IPS DF 6.9 (cell line): ENCODE results near the gene GNAQ.

Experiments
- DNase-seq: peaks from one replicate; pipeline ENCODE4 v3.0.0-alpha.2; 2013; ENCODE audit warnings: low read depth, low spot score
- H3K27ac ChIP-seq: one replicate; pipeline ENCODE4 v1.5.1; 2013; ENCODE audit warnings: low read length, control low read depth
- H3K27me3 ChIP-seq: 2 replicates; pipeline ENCODE4 v1.6.1; 2013; ENCODE audit warnings: mild to moderate bottlenecking, low read length; ENCODE audit not compliant: control insufficient read depth, insufficient read depth
- H3K36me3 ChIP-seq: 2 replicates; pipeline ENCODE4 v1.6.1; 2013; ENCODE audit warnings: low read length; ENCODE audit not compliant: control insufficient read depth, insufficient read depth
- H3K4me1 ChIP-seq: 2 replicates; pipeline ENCODE4 v1.6.1; 2013; ENCODE audit warnings: low read length; ENCODE audit not compliant: control insufficient read depth, insufficient read depth
- H3K4me3 ChIP-seq: 2 replicates; pipeline ENCODE4 v1.5.1; 2013; ENCODE audit warnings: mild to moderate bottlenecking, low read length
- H3K9me3 ChIP-seq: 2 replicates; pipeline ENCODE4 v1.6.1; 2013; ENCODE audit warnings: low read length, inconsistent platforms; ENCODE audit not compliant: control insufficient read depth, insufficient read depth
- WGBS: extraction: QIAGEN DNeasy Blood & Tissue Kit; methylation state at CpG from one replicate; pipeline ENCODE4 v1.1.7; 2013; ENCODE audit warnings: mixed read lengths, missing lambda C conversion rate; ENCODE audit not compliant: insufficient read length, insufficient coverage; 5-methylcytosine and 5-hydroxymethylcytosine counted together

Gene GNAQ

GRCh38 chr9:77800924-77801551 lies 230.6 kb downstream of the GNAQ start:
- Histone ChIP-seq H3K36me3 (no peaks in the 10 kb centered on the region), H3K9me3 (no peaks in the 10 kb centered on the region), H3K27ac (no peak overlapping the region), H3K27me3 (no peaks in the 10 kb centered on the region), H3K4me1 (no peaks in the 10 kb centered on the region), H3K4me3 (no peak overlapping the region)
- no peak for DNase-seq
- no CpG with 5 or more reads among the region's 3 CpGs for WGBS

GRCh38 chr9:77798140-77798539 lies 233.5 kb downstream of the GNAQ start:
- no peak for DNase-seq
- no peak overlapping the region for H3K4me3 ChIP-seq
- no peaks in the 10 kb centered on the region for H3K27me3 ChIP-seq
- H3K36me3 ChIP-seq = no peaks in the 10 kb centered on the region
- H3K27ac ChIP-seq = no peak overlapping the region
- no peaks in the 10 kb centered on the region for H3K9me3 ChIP-seq
- no peaks in the 10 kb centered on the region for H3K4me1 ChIP-seq
- no CpG with 5 or more reads among the region's 1 CpG for WGBS

GRCh38 chr9:77794985-77795384 lies 236.6 kb downstream of the GNAQ start:
- Histone ChIP-seq H3K27ac (no peak overlapping the region), H3K4me1 (0 out of 2 replicates have a peak, but pooled peaks cover 1% of the 10 kb centered on the region), H3K9me3 (no peaks in the 10 kb centered on the region), H3K27me3 (no peaks in the 10 kb centered on the region), H3K36me3 (no peaks in the 10 kb centered on the region), H3K4me3 (no peak overlapping the region)
- DNase-seq = no peak
- WGBS = no CpG with 5 or more reads among the region's 3 CpGs

- no CpG with 5 or more reads among the region's 2 CpGs for WGBS
- no peaks in the 10 kb centered on the region for H3K9me3 ChIP-seq
- no peak overlapping the region for H3K27ac ChIP-seq
- H3K4me1 ChIP-seq = 0 out of 2 replicates have a peak, but pooled peaks cover 1% of the 10 kb centered on the region
- H3K27me3 ChIP-seq = no peaks in the 10 kb centered on the region
- H3K36me3 ChIP-seq = no peaks in the 10 kb centered on the region
- H3K4me3 ChIP-seq = no peak overlapping the region
- no peak for DNase-seq
These were observed 237.8 kb downstream of the GNAQ start for GRCh38 chr9:77793849-77794248.

DNA sequence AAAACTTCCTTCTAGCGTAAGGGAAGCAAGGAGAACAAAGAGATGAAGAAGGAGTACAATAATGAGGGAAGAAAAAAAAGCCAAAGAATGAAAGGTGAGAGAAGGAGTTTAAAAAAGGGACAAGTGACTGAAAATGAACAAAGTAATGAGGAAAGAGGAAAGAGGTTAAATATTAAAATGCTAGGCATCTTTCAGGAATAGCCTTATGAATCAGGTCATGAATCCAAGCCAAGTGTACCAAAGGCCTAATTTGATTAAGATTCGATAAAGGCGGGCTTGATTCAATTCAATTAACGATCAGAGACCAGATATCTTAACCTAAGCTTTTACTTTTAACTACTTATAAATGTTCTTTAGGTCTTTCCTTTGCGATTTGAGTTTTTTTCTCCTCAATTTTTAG lies 241.7 kb downstream of the GNAQ start:
- no peaks in the 10 kb centered on the region for H3K27me3 ChIP-seq
- 0 out of 2 replicates have a peak, but pooled peaks cover 1% of the 10 kb centered on the region for H3K4me1 ChIP-seq
- no peaks in the 10 kb centered on the region for H3K9me3 ChIP-seq
- H3K27ac ChIP-seq = no peak overlapping the region
- no peak overlapping the region for H3K4me3 ChIP-seq
- no peak for DNase-seq
- H3K36me3 ChIP-seq = no peaks in the 10 kb centered on the region
- no CpG with 5 or more reads among the region's 5 CpGs for WGBS

- Histone ChIP-seq H3K4me3 (no peak overlapping the region), H3K4me1 (no peaks in the 10 kb centered on the region), H3K9me3 (no peaks in the 10 kb centered on the region), H3K27me3 (no peaks in the 10 kb centered on the region), H3K36me3 (no peaks in the 10 kb centered on the region), H3K27ac (no peak overlapping the region)
- no CpG with 5 or more reads among the region's 2 CpGs for WGBS
- DNase-seq = no peak
These were observed 246.3 kb downstream of the GNAQ start for GRCh38 chr9:77785341-77785740.

GRCh38 chr9:77783518-77783917 lies 248.1 kb downstream of the GNAQ start:
- Histone ChIP-seq H3K27ac (no peak overlapping the region), H3K4me1 (no peaks in the 10 kb centered on the region), H3K36me3 (no peaks in the 10 kb centered on the region), H3K27me3 (no peaks in the 10 kb centered on the region), H3K4me3 (no peak overlapping the region), H3K9me3 (no peaks in the 10 kb centered on the region)
- WGBS = no CpG with 5 or more reads among the region's 3 CpGs
- no peak for DNase-seq

GRCh38 chr9:77779010-77779409 lies 252.6 kb downstream of the GNAQ start:
- Histone ChIP-seq H3K36me3 (no peaks in the 10 kb centered on the region), H3K4me1 (no peaks in the 10 kb centered on the region), H3K4me3 (no peak overlapping the region), H3K9me3 (no peaks in the 10 kb centered on the region), H3K27ac (no peak overlapping the region), H3K27me3 (no peaks in the 10 kb centered on the region)
- no peak for DNase-seq
- WGBS = no CpG with 5 or more reads among the region's 2 CpGs

DNA sequence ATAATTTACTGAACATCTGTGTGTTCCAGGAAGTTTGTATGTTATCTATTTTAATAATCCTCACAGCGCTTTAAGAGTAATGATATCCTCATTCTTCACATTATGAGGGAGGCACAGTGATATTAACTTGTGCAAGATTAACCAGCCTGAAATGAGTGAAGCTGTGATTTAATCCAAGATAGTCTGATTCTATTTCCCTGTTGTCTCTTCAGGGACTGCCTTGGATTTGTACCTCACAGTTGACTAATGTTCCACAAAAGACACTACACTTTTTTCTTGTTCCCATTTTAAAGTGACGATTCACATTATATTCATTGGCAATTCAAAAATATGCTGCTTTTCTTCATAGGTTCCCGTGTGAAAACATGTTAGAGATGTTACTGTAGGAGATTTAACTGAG lies 258.2 kb downstream of the GNAQ start:
- H3K9me3 ChIP-seq = no peaks in the 10 kb centered on the region
- H3K4me1 ChIP-seq = no peaks in the 10 kb centered on the region
- H3K36me3 ChIP-seq = no peaks in the 10 kb centered on the region
- no peak for DNase-seq
- no peak overlapping the region for H3K4me3 ChIP-seq
- WGBS = no CpG with 5 or more reads among the region's 3 CpGs
- no peaks in the 10 kb centered on the region for H3K27me3 ChIP-seq
- no peak overlapping the region for H3K27ac ChIP-seq

DNA sequence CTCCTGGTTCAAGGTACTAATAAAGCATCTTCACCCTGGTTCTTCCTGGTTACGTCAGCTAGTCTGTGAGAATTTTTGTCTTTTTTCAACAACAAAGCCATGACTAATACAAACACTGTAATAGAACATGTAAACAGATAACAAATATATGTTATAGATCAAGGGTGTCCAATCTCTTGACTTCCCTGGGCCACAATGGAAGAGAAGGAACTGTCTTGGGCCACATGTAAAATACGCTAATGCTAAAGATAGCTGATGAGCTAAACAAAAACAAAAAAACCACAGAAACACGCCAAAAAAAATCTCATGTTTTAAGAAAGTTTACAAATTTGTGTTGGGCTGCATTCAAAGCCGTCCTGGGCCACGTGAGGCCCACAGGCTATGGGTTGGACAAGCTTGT lies 259.0 kb downstream of the GNAQ start:
- Histone ChIP-seq H3K36me3 (no peaks in the 10 kb centered on the region), H3K4me3 (no peak overlapping the region), H3K9me3 (no peaks in the 10 kb centered on the region), H3K27me3 (no peaks in the 10 kb centered on the region), H3K4me1 (no peaks in the 10 kb centered on the region), H3K27ac (no peak overlapping the region)
- WGBS = no CpG with 5 or more reads among the region's 5 CpGs
- no peak for DNase-seq

DNA sequence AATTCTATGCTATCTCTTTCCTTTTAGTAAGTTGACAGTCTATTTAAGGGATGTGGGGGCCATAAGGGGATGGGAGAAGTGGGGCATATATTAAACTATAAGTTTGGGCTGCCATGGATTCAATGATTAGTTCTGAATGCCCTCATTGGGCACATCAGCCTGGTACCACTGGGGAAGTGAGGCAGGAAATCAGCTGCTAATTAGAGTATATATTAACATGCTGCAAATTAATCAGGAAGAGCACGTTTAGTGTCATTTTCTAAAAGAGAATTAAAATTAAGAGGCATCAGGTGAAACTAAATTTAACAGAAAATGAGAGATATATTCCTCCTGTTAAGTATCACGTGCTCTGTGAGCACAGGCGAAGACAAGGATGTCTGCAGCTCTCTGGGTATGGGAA lies 260.4 kb downstream of the GNAQ start:
- H3K36me3 ChIP-seq = no peaks in the 10 kb centered on the region
- H3K4me1 ChIP-seq = no peaks in the 10 kb centered on the region
- WGBS = no CpG with 5 or more reads among the region's 3 CpGs
- no peaks in the 10 kb centered on the region for H3K27me3 ChIP-seq
- no peak overlapping the region for H3K4me3 ChIP-seq
- DNase-seq = no peak
- no peaks in the 10 kb centered on the region for H3K9me3 ChIP-seq
- no peak overlapping the region for H3K27ac ChIP-seq
